HL-60 (cell line): ENCODE measurements around the gene TIMM17B.
A peak's percentile ranks its signal among the peaks of the same experiment; 100 is the strongest.
"Not testable (repeated sequence)": the region's sequence is repeated elsewhere in the genome, so short reads cannot be mapped to it uniquely, and the experiment has no call there.

Experiments
- DNase-seq, 2 experiments: peaks; one replicate each; pipeline ENCODE4 v3.0.0-alpha.2; 2010 to 2020; ENCODE audit warnings: low read depth in 1 of 2, low spot score in 1 of 2
- H3K27ac ChIP-seq: fragments of 250-450 bp; sonication (Bioruptor Pico); replicated peaks from 2 replicates; pipeline ENCODE4 v1.5.1; 2020; ENCODE audit warnings: mild to moderate bottlenecking, moderate library complexity
- H3K27me3 ChIP-seq: fragments of 250-450 bp; sonication (Bioruptor Pico); 2 replicates; pipeline ENCODE4 v1.5.1; 2021; ENCODE audit warnings: mild to moderate bottlenecking, moderate library complexity; ENCODE audit not compliant: insufficient read depth, poor library complexity, severe bottlenecking
- H3K4me3 ChIP-seq: replicated peaks from 2 replicates; pipeline ENCODE4 v1.5.1; 2011; ENCODE audit warnings: mild to moderate bottlenecking, control low read depth, low read length; ENCODE audit not compliant: insufficient read depth
- GABPA ChIP-seq: IDR thresholded peaks from 2 replicates; pipeline ENCODE4 v1.6.1; 2012; ENCODE audit warnings: low read depth
- POLR2AphosphoS5 ChIP-seq: IDR thresholded peaks from 2 replicates; pipeline ENCODE4 v1.6.1; 2012; ENCODE audit warnings: low read depth
- SPI1 ChIP-seq: IDR thresholded peaks from 2 replicates; pipeline ENCODE4 v1.6.1; 2012; ENCODE audit warnings: low read depth, mild to moderate bottlenecking, borderline replicate concordance
- TF ChIP-seq, protein P1 (sequence below): IDR thresholded peaks from one replicate; pipeline ENCODE4 v1.5.1; 2011; ENCODE audit warnings: low read length, control low read depth, inconsistent platforms; ENCODE audit not compliant: insufficient read depth
- TF ChIP-seq, protein P2 (sequence below): IDR thresholded peaks from 2 replicates; pipeline ENCODE4 v1.6.1; 2012; ENCODE audit warnings: low read depth; ENCODE audit not compliant: insufficient replicate concordance

The TIMM17B gene

DNA sequence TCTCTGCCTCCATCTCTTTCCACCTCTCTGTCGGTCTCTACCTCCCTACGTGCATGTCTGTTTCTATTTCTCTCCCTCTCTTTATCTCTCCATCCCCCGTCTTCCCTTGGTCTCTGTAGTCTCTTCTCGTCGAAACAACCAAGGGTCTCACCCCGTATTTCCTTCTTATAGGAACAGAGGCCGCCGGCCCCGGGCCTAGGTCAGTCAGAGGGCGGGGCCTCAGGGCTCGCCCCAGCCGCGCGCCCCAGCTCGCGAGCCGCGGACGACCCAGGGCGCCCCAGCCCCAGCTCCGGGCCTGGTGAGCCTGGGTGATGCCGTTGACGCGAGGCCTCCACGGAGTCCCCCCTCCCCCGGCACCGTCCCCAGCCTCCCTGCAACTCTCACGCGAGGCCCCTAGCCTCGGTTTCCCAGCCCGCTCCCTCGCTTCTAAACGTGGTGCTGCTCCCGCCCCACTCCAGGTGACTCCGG lies 6.6 kb downstream of the TIMM17B start:
- TF ChIP-seq GABPA (no peak), POLR2AphosphoS5 (no peak), SPI1 (no peak)
- TF ChIP-seq, protein P1, sequence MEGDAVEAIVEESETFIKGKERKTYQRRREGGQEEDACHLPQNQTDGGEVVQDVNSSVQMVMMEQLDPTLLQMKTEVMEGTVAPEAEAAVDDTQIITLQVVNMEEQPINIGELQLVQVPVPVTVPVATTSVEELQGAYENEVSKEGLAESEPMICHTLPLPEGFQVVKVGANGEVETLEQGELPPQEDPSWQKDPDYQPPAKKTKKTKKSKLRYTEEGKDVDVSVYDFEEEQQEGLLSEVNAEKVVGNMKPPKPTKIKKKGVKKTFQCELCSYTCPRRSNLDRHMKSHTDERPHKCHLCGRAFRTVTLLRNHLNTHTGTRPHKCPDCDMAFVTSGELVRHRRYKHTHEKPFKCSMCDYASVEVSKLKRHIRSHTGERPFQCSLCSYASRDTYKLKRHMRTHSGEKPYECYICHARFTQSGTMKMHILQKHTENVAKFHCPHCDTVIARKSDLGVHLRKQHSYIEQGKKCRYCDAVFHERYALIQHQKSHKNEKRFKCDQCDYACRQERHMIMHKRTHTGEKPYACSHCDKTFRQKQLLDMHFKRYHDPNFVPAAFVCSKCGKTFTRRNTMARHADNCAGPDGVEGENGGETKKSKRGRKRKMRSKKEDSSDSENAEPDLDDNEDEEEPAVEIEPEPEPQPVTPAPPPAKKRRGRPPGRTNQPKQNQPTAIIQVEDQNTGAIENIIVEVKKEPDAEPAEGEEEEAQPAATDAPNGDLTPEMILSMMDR: no peak
- TF ChIP-seq, protein P2, sequence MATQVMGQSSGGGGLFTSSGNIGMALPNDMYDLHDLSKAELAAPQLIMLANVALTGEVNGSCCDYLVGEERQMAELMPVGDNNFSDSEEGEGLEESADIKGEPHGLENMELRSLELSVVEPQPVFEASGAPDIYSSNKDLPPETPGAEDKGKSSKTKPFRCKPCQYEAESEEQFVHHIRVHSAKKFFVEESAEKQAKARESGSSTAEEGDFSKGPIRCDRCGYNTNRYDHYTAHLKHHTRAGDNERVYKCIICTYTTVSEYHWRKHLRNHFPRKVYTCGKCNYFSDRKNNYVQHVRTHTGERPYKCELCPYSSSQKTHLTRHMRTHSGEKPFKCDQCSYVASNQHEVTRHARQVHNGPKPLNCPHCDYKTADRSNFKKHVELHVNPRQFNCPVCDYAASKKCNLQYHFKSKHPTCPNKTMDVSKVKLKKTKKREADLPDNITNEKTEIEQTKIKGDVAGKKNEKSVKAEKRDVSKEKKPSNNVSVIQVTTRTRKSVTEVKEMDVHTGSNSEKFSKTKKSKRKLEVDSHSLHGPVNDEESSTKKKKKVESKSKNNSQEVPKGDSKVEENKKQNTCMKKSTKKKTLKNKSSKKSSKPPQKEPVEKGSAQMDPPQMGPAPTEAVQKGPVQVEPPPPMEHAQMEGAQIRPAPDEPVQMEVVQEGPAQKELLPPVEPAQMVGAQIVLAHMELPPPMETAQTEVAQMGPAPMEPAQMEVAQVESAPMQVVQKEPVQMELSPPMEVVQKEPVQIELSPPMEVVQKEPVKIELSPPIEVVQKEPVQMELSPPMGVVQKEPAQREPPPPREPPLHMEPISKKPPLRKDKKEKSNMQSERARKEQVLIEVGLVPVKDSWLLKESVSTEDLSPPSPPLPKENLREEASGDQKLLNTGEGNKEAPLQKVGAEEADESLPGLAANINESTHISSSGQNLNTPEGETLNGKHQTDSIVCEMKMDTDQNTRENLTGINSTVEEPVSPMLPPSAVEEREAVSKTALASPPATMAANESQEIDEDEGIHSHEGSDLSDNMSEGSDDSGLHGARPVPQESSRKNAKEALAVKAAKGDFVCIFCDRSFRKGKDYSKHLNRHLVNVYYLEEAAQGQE: no peak
- Histone ChIP-seq H3K4me3 (peak overlapping the region; percentile 53), H3K27me3 (no peaks in the 10 kb centered on the region), H3K27ac (no peak overlapping the region)
- DNase-seq: no peak

DNA sequence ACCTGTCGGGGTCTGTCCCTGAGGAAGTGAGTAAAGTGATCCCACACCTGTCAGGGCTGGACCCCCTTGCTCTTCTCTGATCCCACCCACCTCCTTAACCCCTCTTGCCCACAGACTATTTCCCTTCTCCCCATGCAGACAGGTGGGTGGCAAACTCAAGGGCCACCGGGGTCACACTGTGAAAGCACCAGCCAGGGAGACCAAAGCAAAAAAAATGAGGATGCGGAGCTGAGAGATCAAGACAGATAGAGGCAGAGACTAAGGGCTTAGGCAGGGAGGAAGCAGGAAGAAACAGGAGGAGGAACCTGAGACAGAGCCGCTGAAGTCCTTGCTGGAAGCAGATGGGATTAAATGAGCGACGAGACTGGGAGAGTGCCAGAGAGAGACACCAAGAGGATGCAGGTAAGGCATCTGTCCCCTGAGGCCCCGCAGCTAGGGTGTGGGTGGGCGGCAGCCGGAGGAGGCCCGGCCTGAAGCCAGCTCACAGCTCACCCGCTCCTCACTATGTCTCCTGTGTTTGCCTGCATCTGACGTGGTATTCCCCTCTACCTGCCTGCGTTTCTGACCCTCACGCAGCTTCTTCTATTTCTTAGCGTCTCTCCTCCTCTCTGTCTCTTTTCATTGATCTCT lies 7.2 kb downstream of the TIMM17B start:
- H3K27me3 ChIP-seq: no peaks in the 10 kb centered on the region
- H3K27ac ChIP-seq: no peak overlapping the region
- TF ChIP-seq POLR2AphosphoS5 (no peak), SPI1 (no peak), GABPA (no peak)
- TF ChIP-seq, protein P1: no peak
- TF ChIP-seq, protein P2: no peak
- DNase-seq: no peak
- H3K4me3 ChIP-seq: peak overlapping the region; percentile 53

DNA sequence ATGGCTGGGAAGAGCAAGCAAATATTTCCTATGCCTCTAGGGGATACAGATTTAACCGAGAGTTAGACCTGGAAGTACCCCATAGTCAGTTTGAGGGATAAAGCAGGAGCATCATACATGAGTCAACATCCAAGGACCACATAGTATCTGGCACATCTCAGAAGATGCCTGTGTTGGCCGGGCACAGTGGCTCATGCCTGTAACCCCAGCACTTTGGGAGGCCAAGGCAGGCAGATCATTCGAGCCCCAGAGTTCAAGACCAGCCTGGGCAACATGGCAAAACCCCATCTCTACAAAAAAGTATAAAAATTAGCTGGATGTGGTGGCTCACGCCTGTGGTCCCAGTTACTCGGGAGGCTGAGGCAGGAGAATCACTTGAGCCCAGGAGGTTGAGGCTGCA lies 11.0 kb downstream of the TIMM17B start:
- DNase-seq, H3K4me3 ChIP-seq, H3K27ac ChIP-seq: not testable (repeated sequence)

GRCh38 chrX:48883729-48884128 lies 13.8 kb downstream of the TIMM17B start:
- no peak for DNase-seq
- H3K4me3 ChIP-seq: no peak overlapping the region
- H3K27me3 ChIP-seq: no peaks in the 10 kb centered on the region
- H3K27ac ChIP-seq: no peak overlapping the region
- TF ChIP-seq SPI1: no peak

More for the DNA sequence above, 11.0 kb downstream of the TIMM17B start:
- not testable (repeated sequence) for H3K27me3 ChIP-seq

- DNase-seq, H3K4me3 ChIP-seq, H3K27me3 ChIP-seq, H3K27ac ChIP-seq: not testable (repeated sequence)
These were observed 20.6 kb downstream of the TIMM17B start for GRCh38 chrX:48876944-48877343.

- not testable (repeated sequence) for H3K27ac ChIP-seq, H3K4me3 ChIP-seq, H3K27me3 ChIP-seq, DNase-seq
These were observed 25.6 kb downstream of the TIMM17B start for GRCh38 chrX:48872017-48872416.
